Measurements from ENCODE around the gene PPP1R26.
"Not testable (repeated sequence)": the region's sequence is repeated elsewhere in the genome, so short reads cannot be mapped to it uniquely, and the experiment has no call there.

Gene PPP1R26

DNA sequence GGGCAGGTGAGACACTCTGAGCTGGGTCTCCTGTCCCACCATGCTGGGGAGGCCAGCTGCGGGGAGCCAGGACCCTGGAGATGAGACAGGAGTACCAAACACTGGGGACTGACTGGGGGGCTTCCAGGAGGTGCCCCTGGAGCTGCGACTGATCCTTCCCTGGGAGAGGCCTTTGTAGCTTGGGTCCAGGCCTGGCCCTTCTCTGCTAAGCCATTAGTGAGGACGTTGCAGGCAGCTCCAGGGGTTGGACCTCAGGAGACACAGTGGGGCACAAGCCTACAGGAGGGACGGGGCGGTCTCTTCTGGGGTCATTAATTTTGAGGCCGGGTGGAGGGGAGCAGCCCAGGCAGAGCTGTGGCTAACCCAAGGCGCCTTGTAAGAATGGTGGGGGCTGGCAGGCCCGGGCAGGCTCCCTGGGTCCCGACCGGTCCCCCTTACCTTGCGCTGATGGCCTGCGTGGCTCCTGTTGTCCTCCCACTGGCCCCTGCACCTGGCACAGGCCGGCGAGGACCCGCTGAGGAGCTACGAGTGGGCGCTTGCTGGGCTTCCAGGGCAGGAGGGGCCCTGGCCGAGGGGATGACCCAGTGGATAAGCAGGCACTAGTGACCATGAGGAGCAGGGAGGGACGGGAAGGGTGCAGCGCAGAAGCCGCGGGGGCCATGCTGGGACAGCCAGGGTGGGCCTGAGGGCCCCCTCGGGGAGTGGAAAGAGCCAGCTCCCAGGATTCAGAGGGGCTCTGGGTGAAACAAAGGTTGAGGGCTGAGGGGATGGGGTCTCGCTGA lies 26.0 kb downstream of the PPP1R26 start:
- ATAC-seq: no peak
- DNase-seq: no peak

DNA sequence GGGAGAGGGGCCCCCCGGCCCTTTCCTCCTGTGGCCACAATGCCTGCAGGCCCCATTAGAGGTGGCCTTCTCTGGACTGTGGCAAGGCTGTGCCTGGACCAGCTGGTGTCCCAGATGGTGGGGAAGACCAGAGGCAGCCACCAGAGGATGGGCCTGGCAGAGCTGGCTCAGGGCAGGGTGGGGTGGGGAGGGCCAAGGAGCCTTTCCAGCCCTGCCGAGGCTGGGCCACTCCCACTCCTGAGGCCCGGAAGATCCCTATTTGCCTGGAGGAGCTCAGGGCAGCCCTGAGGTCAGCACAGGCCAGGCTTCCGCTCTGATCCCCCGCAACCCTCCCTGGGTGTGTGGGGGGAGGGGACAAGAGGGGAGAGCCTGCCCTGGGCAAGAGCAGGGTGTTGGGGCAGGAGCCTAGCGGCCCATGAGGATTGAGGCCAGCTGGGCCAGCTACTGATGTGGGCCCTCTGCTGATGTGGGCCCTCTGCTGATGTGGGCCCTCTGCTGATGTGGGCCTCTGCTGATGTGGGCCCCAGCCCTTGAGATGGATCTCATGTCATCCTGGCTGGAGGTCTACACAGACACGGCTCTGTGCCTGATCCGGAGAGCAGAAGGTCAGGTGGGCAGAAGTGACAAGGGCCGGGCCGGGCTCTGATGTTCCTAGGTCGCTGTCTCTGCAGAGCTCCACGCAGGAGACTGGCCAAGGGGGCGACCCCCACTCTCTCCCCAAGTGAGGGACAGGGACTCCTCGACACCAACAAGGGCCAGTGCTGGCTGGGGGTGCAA lies 26.9 kb downstream of the PPP1R26 start:
- DNase-seq: no peak
- no peak for ATAC-seq

DNA sequence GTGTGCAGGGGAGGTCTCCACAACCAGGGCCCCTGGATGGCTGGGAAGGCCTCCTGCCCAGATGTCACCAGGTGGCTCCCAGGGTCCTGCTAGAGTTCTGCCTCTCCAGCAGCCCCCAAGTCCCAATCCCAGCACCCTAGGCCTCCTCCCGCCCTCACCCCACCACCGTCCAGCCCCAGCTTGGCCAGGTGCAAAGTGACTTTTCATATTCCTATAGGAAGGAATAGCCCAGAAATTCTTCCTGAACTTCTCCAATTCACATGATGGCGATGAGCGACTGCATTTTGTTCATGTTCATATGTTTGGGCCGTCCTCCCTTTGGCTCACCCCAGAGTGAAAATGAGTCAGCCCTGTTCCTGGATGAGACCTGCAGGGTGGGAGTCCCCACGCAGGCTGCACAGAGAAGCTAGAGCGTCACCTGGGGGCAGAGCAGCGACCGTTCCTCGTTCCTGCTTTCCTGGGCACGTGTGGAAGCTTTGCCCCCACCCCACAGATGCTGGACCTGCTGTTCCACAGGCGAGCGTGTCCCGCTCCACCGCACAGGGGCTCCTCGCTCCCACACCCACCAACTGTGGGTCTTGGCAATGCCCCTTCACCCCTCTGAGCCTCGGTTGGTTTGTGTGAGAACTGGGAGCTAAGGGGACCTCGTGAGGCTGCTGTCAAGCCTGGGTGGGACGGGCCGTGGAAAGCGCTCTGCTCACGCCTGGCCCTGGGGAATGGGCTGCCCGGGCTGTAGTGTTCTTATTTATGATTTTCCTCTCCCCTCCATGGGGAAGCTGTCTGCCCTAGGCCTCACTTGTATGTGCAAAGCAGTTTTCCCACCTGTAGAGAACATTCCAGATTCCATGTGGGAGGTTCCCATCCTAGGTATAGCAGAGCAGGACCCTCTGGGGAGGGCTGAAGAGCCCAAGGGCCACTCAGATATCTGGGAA lies 27.8 kb downstream of the PPP1R26 start:
- ATAC-seq (no peak), DNase-seq (no peak)

DNA sequence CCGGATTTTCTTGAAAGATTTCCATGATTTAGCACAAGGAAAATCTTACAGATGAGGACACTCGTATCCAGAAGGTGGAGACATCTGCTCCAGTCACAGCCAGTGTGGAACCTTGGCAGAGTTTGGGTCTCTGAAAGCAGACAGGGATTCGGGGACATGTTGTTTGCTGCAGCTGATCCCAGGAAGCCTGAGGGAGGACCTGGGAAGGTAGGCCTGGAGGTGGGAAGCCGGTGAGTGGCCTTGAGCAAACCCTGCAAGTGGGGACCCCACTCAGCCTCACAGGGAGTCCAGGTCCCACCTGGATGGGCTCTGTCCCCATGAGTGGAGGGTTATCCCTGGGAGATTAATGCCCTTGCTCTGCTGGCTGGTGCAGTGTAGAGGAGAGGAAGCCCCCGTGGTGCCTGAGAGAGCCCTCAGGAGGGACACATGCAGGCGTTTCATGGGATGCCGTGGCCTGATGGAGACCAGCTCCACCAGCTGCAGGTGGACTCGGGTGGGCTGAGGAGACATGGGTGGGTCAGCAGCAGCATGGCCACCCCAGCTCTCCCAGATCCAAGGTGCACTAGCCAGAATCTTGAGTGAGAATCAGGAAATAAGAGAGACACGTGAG lies 28.7 kb downstream of the PPP1R26 start:
- DNase-seq: no peak
- no peak for ATAC-seq

DNA sequence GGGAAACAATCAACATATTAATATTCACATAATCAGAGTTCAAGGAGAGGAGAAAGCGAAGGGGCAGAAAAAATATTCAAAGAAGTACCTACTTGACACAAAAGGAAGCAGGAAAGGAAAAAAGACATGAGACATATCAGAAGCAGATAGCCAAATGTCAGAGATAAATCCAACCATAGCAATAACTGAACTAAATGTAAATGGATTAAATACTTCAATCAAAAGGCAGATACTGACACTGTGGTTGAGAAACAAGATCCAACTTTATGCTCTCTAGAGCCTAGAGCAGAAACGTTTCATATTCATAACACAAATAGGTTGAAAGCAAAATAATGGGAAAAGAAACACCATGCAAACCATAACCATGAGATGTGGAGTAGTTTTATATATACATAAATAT lies 29.9 kb downstream of the PPP1R26 start:
- ATAC-seq: no peak
- no peak for DNase-seq

DNA sequence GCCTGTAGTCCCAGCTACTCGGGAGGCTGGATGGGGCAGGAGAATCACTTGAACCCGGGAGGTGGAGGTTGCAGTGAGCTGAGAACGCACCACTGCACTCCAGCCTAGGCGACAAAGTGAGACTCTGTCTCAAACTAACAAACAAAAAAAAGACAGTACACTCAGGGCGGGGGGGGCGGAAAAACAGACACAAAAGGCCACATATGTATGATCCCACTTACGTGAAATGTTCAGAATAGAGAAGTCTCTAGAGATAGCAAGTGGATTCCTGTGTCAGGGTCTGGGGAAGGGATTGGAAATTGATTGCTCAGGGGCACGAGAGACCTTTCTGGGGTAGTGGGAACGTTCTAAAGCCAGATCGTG lies 32.6 kb downstream of the PPP1R26 start:
- ATAC-seq (no peak), DNase-seq (no peak)

DNA sequence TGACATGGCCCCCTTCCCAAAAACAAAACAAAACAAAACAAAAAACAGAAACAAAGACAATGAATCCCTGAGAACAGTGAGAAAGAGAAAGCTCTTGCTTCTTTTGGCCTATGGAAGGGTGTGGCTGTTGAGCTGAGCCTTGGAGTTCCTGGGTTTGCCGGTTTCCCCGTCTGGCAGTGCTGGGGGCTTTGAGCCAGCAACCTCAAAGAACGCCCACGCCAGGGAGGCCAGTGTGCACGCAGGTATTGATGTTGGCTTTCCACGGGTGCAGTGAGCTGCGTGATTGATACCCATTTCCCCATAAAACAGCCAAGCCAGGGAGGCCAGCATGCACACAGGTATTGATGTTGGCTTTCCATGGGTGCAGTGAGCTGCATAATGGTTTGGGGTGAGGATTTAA lies 33.3 kb downstream of the PPP1R26 start:
- no peak for DNase-seq
- ATAC-seq: no peak

DNA sequence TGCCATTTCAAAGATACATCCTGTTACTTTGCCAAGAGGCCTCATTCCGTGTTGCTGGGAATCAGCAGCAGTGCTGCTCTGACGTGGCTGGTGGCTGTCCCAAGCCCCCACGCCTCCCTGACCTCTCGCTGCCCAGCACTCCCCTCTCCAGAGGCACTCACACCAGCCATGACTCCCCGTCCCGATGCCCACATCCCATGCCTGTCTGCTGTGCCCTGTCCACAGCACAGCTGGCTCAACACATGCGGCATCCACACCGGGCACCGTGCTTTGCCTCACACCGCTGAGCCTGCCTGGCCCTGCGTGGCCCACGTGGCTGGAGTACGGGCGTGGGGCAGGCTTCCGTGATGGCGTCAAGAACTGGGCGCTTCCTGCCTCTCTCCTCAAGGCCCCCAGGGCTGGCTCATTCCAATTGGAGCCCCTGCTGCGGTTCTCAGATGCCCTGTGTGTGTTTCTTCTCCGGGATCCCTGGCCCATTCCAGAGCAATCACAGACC lies 33.8 kb downstream of the PPP1R26 start:
- no peak for ATAC-seq
- DNase-seq: no peak

DNA sequence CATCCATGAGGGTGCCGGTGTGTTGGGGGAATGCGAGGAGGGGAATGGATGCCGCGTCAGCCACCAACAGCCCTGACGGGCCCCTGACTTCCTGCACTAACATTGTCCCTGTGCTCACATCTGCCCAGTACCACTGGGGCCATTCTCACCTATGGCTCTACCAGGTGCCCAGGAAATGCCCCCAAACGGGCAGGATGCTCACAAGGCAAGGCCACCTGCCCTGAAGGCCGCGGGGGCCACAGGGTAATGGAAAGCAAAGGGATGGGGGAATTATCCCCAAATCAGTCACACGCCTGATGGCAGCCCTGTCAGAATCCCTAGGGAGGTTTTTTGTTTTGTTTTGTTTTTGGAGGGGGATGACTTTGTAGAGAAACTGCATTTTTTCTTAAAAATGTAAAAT lies 34.3 kb downstream of the PPP1R26 start:
- ATAC-seq, DNase-seq: not testable (repeated sequence)

DNA sequence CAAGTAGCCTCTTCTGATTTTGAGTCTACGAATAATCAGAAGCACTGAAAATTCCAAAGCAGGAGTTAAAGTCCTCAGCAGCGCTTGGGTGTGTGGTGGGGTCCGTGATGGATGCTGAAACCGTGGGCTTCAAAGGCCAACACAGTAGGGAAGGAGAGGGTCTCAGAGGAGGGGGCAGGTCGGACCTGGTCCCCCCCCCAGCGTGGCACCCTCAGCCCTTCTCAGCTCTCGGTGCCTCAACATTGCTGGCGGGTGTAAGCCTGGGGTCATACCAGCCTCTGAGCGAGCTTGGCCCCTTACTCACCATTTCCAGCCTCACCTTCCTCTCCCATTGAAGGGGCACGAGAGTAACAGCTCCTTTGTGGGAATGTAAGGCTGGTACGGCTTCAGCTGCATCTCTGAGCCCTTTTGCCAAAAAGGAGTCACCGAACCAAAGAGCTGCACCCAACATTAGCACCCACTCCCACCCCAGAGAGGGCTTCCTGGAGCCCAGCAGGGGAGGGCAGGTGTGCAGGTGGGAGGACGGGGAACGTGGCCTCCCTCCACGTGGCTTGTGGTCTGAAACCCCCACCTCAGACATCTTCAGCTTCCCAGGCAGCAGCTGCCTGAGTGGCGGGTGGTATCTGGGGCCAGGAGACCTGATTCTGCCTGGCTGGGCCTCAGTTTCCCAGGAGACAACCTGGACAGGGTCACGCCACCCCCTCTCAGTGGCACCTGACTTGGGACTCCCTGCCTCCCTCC lies 34.9 kb downstream of the PPP1R26 start:
- no peak for DNase-seq
- ATAC-seq: no peak

DNA sequence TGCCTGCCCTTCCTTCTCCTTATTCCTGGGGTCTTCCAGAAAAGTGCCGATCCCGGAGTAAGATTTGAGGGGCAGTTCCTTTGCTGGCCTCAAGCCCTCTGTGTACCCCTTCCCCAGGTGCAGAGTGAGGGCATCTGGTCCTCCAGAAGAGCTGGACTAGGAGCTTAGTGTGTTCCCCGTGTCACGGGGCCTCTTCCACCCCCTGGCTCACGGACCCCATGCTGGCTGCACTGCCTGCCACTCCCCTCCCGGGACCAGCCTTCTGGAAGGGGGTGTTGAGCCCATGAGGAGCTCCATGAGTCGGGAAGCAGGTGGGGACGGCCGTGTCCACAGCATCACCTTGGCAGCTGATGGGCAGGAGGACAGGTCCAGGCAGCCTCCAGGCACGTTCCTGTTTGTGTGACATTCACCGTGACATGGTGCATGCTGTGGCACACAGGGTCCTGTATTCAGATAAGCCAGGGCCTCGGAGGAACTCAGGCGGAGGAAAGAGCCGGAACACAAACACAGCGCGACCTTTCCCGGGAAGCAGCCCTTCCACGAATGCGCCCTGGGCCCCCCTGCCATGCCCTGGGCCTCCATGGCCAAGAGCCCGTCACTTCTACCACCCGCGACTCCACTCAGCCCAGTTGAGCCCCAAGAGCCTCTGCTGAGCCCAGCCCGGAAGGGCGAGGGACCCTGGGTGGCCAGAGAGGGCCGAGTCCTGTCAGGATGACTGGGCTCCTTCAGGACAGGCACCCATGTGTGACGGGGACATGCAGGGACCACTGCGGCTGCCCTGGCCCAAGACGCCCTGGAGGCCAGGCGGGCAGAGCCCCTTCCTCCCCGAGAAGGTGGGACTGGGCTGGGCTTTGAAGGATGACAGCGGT lies 35.7 kb downstream of the PPP1R26 start:
- ATAC-seq: no peak
- DNase-seq: no peak

DNA sequence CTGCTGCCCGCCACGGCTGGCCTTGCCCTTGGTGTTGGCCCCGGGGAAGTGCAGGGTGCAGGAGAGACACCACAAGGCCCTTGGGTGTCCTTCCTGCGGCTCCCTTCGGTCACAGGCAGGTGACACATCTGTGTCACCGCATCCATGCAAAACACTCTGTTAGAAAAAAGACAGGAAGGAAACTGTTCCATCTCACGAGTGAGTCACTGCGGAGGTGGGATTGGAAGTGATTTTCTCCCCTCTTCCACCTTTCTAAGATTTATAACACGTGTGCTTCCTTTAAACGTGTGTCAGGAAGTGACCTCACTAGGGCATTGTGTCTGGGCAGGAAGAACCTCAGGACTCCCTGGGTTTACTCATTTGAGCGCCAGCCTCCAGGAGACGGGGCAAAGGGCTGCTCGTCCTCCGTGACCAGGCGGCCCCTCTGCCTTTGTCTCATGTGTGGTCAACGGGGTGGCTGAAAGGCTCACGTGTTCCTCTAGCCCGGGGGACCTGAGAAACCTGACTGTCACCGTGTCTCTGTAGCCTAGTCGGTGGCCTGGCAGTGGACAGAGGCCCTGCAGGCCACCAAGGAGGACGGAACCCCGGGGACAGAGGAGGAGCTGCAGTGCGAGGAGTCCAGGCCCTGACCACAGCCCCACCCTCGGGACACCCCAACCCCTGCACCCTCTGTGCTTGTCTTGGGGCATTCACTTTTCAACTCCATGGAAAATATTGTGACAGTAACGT lies 36.7 kb downstream of the PPP1R26 start:
- DNase-seq: no peak
- ATAC-seq: peak; percentile 28

DNA sequence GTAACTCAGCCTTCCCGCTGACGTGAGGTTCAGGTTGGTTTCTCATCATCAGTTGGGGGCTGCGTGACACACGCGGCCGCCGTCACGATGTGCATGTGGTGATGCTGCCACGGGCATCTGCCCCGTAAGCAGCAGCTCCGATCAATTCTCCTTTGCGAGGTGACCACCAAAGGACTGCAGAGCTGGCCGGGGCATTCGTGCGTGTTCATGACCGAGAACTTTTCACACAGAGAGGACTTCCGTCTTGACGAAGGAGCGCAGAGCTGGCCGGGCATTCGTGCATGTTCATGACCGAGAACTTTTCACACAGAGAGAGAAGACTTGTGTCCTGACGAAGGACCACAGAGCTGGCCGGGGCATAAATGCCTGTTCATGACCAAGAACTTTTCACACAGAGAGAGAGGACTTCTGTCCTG lies 37.8 kb downstream of the PPP1R26 start:
- ATAC-seq: no peak
- DNase-seq: no peak

DNA sequence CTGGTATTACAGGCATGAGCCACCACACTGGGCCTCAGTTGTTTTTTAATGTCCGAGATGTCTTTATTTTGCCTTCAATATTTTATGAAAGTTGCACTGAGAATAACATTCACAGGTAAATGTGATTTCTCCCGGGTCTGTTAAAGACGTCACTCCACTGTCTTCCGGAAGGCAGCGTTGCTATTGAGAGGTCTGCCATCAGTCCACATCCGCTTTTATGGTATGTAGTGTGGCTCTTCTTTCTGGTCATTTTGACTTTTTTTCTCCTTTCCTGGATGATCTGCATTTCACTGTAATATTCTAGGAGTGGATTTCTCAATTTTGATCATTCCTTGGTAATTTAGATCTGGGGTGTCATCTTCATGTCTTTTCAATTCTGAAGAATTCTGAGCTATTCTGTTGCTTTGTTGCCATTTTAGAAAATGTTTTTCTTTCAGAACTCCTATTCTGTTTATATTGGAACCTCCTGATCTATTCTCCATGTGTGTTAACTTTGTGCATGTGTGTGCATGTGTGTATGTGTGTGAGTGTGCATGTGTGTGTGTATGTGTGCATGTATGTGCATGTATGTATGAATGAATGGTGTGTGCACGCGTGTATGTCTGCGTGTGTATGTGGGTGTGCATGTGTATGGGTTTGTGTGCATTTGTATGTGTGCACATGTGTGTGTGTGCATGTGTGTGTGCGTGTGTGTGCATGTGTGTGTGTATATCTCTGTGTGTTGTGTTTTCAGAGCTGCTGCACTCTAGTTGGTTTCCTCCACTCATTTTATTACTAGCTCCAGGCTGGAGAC lies 39.8 kb downstream of the PPP1R26 start:
- DNase-seq: no peak
- ATAC-seq: no peak

DNA sequence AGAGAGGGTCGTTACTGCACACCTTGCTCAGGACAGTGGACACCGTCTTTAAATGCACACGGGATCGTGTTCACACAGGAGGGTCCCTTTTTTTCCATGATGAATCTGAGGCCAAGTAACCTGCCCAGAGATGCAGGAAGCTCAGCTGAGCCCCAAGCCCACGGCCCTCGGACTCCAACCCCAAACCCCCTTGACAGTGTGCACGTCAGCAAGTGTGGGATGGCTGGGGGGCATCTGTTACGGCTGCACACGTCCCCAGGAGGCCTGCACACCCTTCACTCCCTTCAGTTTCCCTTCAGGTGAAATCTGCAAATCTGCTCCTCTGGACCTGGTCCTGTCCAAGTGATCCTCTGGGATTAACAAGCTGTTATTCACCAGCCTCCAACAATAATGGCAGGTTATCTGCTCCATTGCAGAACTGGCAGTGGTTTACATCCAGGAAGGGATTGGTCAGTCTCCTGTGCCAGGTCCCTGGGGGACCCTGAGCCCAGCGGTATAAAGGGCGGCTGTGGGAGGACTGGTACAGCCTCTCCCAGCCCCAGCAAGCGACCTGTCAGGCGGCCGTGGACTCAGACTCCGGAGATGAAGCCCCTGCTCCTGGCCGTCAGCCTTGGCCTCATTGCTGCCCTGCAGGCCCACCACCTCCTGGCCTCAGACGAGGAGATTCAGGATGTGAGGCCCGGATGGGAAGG lies 41.5 kb downstream of the PPP1R26 start, which contains the start of gene LCN1:
LCN1 (plus strand) TSS at position 525 of the 692 bp plus-strand sequence; CDS start at position 583, 58 bp downstream.
- ATAC-seq: no peak
- DNase-seq: no peak

DNA sequence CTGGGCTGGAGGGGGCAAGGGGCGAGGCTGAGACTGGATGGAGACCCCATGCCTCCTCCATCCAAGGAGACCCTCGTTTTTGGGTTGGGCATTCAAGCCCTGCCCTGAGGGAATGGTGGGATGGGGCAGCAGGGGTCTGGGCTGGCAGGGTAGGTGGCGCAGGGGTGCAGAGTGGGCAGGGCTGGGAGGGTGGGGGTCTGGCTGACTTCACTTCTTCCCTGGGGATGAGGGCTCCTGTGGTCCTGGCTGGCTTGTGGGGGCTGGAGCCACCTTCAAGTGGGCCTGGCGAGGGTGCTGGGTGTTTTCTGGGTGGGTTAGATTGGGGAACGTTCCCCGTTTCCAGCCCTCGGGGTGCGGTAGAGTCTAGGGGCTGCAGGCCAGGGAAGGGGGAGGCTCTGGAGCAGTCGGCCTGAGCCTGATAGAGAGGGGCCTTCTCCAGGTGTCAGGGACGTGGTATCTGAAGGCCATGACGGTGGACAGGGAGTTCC lies 42.1 kb downstream of the PPP1R26 start:
- DNase-seq (no peak), ATAC-seq (no peak)

DNA sequence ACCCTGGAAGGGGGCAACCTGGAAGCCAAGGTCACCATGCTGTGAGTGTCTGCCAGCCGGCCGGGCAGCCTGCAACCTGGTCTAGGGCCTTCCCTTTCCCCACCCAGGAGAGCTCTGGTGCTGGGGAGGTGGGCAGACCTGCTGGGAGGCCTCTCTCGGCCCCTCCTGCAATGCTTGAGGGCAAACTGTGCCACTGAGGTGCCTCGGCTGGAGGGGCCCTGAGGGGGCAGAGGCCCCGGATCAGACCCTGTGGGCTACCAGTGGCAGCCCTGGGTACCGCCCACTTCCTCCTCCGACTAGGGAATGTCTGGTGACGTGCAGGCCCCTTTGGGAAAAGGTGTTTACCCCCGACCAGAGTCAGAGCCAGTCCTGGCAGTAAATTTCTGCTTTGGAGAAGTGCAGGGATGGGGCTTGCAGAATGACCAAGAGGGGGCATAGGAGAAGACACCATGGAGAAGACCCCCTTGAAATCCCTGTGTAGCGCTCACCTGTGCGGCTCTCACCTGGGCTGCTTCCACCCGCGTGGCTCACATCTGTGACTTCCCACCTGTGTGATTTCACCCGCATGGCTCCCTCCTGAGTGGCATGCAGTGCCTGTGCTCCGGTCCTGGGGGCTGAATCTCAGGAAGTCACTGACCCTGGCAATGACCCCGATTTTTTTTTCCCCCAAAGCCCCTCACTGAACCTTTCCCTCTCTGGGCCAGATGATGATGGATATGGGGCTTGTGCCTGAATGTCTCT lies 42.7 kb downstream of the PPP1R26 start:
- ATAC-seq: no peak

More for the DNA sequence above, 42.7 kb downstream of the PPP1R26 start:
- DNase-seq: no peak
